GM12865 (cell line): Measurements from ENCODE around the gene TENM4.

Experiments
- DNase-seq: peaks from one replicate; pipeline ENCODE4 v3.0.0; 2010; ENCODE audit warnings: low read depth
- H3K4me3 ChIP-seq: 2 replicates; pipeline ENCODE4 v1.5.1; 2011; ENCODE audit warnings: mild to moderate bottlenecking, low read depth, low read length, control low read depth
- CTCF ChIP-seq: IDR thresholded peaks from 2 replicates; pipeline ENCODE4 v1.5.1; 2011; ENCODE audit warnings: low read length, control low read depth, low read depth, inconsistent platforms; ENCODE audit not compliant: insufficient read depth; ENCODE audit errors: missing control alignments

The TENM4 gene

GRCh38 chr11:79415912-79416311 is 24.9 kb downstream of the TENM4 start:
- DNase-seq, result no peak
- no peak overlapping the region for H3K4me3 ChIP-seq
- TF ChIP-seq CTCF, result no peak

GRCh38 chr11:79415411-79415810 is 25.4 kb downstream of the TENM4 start:
- no peak overlapping the region for H3K4me3 ChIP-seq
- TF ChIP-seq CTCF, result no peak
- no peak for DNase-seq

GRCh38 chr11:79414644-79415317 is 26.0 kb downstream of the TENM4 start:
- DNase-seq, result no peak
- TF ChIP-seq CTCF, result no peak
- no peak overlapping the region for H3K4me3 ChIP-seq

GRCh38 chr11:79414041-79414440 is 26.8 kb downstream of the TENM4 start:
- no peak for DNase-seq
- TF ChIP-seq CTCF, result no peak
- H3K4me3 ChIP-seq, result no peak overlapping the region

GRCh38 chr11:79413268-79413667 is 27.6 kb downstream of the TENM4 start:
- no peak for DNase-seq
- H3K4me3 ChIP-seq, result no peak overlapping the region
- TF ChIP-seq CTCF, result no peak

- TF ChIP-seq CTCF, result no peak
- no peak for DNase-seq
These were observed 28.1 kb downstream of the TENM4 start for GRCh38 chr11:79412761-79413160.

GRCh38 chr11:79409330-79409729 is 31.5 kb downstream of the TENM4 start:
- TF ChIP-seq CTCF, result no peak
- H3K4me3 ChIP-seq, result no peak overlapping the region
- no peak for DNase-seq

More at GRCh38 chr11:79412761-79413160, 28.1 kb downstream of the TENM4 start:
- no peak overlapping the region for H3K4me3 ChIP-seq
